ENCODE data around the gene RPS29. TPM values are rescaled to one million over a fixed set of nuclear protein-coding genes. Genes with fewer than 3 reads are reported as not detected.

Gene RPS29
- total and polyA plus RNA-seq, 2 of the 13 experiments (the other 11 are each of a cell fraction or from before 2014, with no cell fraction given): 4,303 to 8,215 TPM

DNA sequence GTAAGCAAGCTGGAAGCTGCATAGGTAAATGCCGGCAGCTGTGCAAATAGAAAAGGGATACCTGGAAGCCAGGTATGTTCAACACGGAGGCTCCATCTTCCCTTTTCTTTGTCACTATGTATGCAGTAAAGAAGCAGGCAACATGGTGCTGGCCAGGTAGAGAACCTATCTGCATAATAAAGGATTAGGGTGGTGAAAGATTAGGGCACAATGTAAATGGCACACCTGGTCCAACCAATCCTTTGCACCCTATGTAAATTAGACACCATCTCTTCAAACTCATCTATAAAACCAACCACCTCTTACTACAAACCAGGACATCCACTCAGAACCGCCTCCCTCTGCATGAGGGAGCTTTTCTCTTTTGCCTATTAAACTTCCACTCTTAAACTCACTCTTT is 32.3 kb downstream of the RPS29 start:
- DNase-seq (ENCODE audit: low spot score): no peak
- Histone ChIP-seq H3K36me3 (replicated peaks in 1 of 2; ENCODE audit: control insufficient read depth in 1 of 2, insufficient read depth in 2 of 2, low read length in 2 of 2) (no peaks in the 10 kb centered on the region), H3K27ac (ENCODE audit: extremely low read length, insufficient read depth, low read length) (no peak overlapping the region), H3K4me3 (replicated peaks in 1 of 3; ENCODE audit: insufficient read depth in 1 of 3, low read depth in 2 of 3, low read length in 3 of 3) (no peak overlapping the region), H4K20me1 (ENCODE audit: insufficient read depth, low read length) (no peaks in the 10 kb centered on the region), H2AFZ (ENCODE audit: low read length) (no peak overlapping the region), H3K27me3 (ENCODE audit: control insufficient read depth in 1 of 2, insufficient read depth in 2 of 2, low read length in 2 of 2) (no peaks in the 10 kb centered on the region; a peak in 1 of 5 replicates), H3K9me3 (ENCODE audit: low read length) (no peaks in the 10 kb centered on the region), H3K4me1 (ENCODE audit: insufficient read depth, low read length) (peaks cover 41% of the 10 kb centered on the region), H3K79me2 (ENCODE audit: insufficient read depth, low read length) (no peaks in the 10 kb centered on the region), H3K4me2 (ENCODE audit: low read depth, low read length) (no peak overlapping the region), H3K9ac (ENCODE audit: insufficient read depth, low read depth, low read length) (no peak overlapping the region)
- POLR2A ChIA-PET: no interaction called here
- intact Hi-C loops (cut with micrococcal nuclease; ENCODE audit: unreplicated experiment) (loop anchor here (5.0 kb wide), 1 partner anchor 92 kb away; no protein-coding TSS in a partner anchor), in situ Hi-C loops (cut with HindIII; ENCODE audit: extremely low pct_ligation_motif_present, low pct_unique_long_range_greater_than_20kb) (no loop called here)
- FAIRE-seq: no peak
- CTCF ChIA-PET (ENCODE audit: low intra/inter-chr PET ratio, low total read pairs): no interaction called here
- ATAC-seq: no peak
- WGBS (ENCODE audit: low lambda C conversion rate): 32% methylated on average over 3 of the region's 3 CpGs
- BruUV-seq (replicated peaks): no TSS peak
- TF ChIP-seq ZNF678 (CRISPR knock-in tag; IDR thresholded peaks at IDR 0.05) (no peak), ZUFSP (CRISPR knock-in tag; IDR thresholded peaks at IDR 0.05; ENCODE audit: borderline replicate concordance) (no peak), ZNF597 (CRISPR knock-in tag; IDR thresholded peaks at IDR 0.05) (no peak), ZNF792 (CRISPR knock-in tag; IDR thresholded peaks at IDR 0.05) (no peak), ZNF572 (CRISPR knock-in tag; IDR thresholded peaks at IDR 0.05) (no peak), DZIP1 (CRISPR knock-in tag; IDR thresholded peaks at IDR 0.05) (no peak), YY1 (IDR thresholded peaks at IDR 0.05; ENCODE audit: insufficient read depth, insufficient replicate concordance, low read depth, low read length) (no peak), NCOA2 (CRISPR knock-in tag; IDR thresholded peaks at IDR 0.05) (no peak), ZNF839 (CRISPR knock-in tag; IDR thresholded peaks at IDR 0.05; ENCODE audit: borderline replicate concordance) (no peak), ZNF564 (CRISPR knock-in tag; IDR thresholded peaks at IDR 0.05) (no peak), ZNF3 (CRISPR knock-in tag; IDR thresholded peaks at IDR 0.05) (no peak), HNF4A (CRISPR knock-in tag; IDR thresholded peaks at IDR 0.05) (no peak), SIX4 (CRISPR knock-in tag; IDR thresholded peaks at IDR 0.05) (no peak), FOXO1 (CRISPR knock-in tag; IDR thresholded peaks at IDR 0.05) (no peak)
